Neuronal stem cell (in vitro differentiated cells): ENCODE data around the gene STIL.

ENCODE experiments used
- DNase-seq: peaks from one replicate; pipeline ENCODE4 v3.0.0-alpha.2; 2013; ENCODE audit warnings: low spot score
- H2AFZ ChIP-seq: one replicate; pipeline ENCODE4 v1.6.1; 2013; ENCODE audit warnings: mild to moderate bottlenecking, low read length, inconsistent platforms
- H2AK5ac ChIP-seq: 2 replicates; pipeline ENCODE4 v1.6.1; 2013; ENCODE audit warnings: low read depth, mild to moderate bottlenecking, inconsistent platforms, low read length, moderate library complexity, mixed read lengths
- H2BK120ac ChIP-seq: 2 replicates; pipeline ENCODE4 v1.6.1; 2013; ENCODE audit warnings: low read depth, mild to moderate bottlenecking, inconsistent platforms, low read length, moderate library complexity, mixed read lengths
- H2BK12ac ChIP-seq: one replicate; pipeline ENCODE4 v1.6.1; 2013; ENCODE audit warnings: low read length, inconsistent platforms
- H2BK15ac ChIP-seq: 2 replicates; pipeline ENCODE4 v1.6.1; 2013; ENCODE audit warnings: mild to moderate bottlenecking, low read length, inconsistent platforms, mixed read lengths
- H2BK5ac ChIP-seq: one replicate; pipeline ENCODE4 v1.6.1; 2013; ENCODE audit warnings: inconsistent platforms, mild to moderate bottlenecking, low read length, moderate library complexity
- H3K14ac ChIP-seq: one replicate; pipeline ENCODE4 v1.6.1; 2013; ENCODE audit warnings: low read length, inconsistent platforms
- H3K18ac ChIP-seq: 2 replicates; pipeline ENCODE4 v1.6.1; 2013; ENCODE audit warnings: low read length, inconsistent platforms
- H3K23ac ChIP-seq: 2 replicates; pipeline ENCODE4 v1.6.1; 2013; ENCODE audit warnings: low read depth, mild to moderate bottlenecking, mixed read lengths, low read length, inconsistent platforms; ENCODE audit not compliant: poor library complexity
- H3K27ac ChIP-seq: replicated peaks from 3 replicates; pipeline ENCODE4 v1.5.1; 2013; ENCODE audit warnings: low read length, inconsistent platforms
- H3K27me3 ChIP-seq, 3 experiments: 2 replicates each; pipeline ENCODE4 v1.6.1; 2013; ENCODE audit warnings: low read length in 3 of 3, mild to moderate bottlenecking in 2 of 3, inconsistent platforms in 1 of 3, low read depth in 1 of 3, mixed read lengths in 1 of 3, moderate library complexity in 1 of 3; ENCODE audit not compliant: control insufficient read depth in 3 of 3, insufficient read depth in 3 of 3
- H3K36me3 ChIP-seq, 2 donors: replicated peaks in 1 of 2; 2 replicates each; pipeline ENCODE4 v1.6.1; 2013; ENCODE audit warnings: low read length in 2 of 2; ENCODE audit not compliant: control insufficient read depth in 2 of 2, insufficient read depth in 2 of 2
- H3K4ac ChIP-seq: 2 replicates; pipeline ENCODE4 v1.6.1; 2013; ENCODE audit warnings: inconsistent platforms, mild to moderate bottlenecking, low read length, moderate library complexity
- H3K4me1 ChIP-seq, 2 donors: 1 replicate in 1 of 2; 2 replicates in 1 of 2; pipeline ENCODE4 v1.6.1; 2013; ENCODE audit warnings: low read length in 2 of 2, low read depth in 1 of 2; ENCODE audit not compliant: control insufficient read depth in 2 of 2, insufficient read depth in 1 of 2
- H3K4me2 ChIP-seq: one replicate; pipeline ENCODE4 v1.6.1; 2013; ENCODE audit warnings: mild to moderate bottlenecking, low read length, inconsistent platforms; ENCODE audit not compliant: insufficient read depth, poor library complexity, severe bottlenecking
- H3K4me3 ChIP-seq, 2 donors: 2 replicates each; pipeline ENCODE4 v1.5.1; 2013; ENCODE audit warnings: low read length in 2 of 2, mild to moderate bottlenecking in 2 of 2, inconsistent platforms in 1 of 2, moderate library complexity in 1 of 2
- H3K79me1 ChIP-seq: one replicate; pipeline ENCODE4 v1.6.1; 2013; ENCODE audit warnings: low read depth, mild to moderate bottlenecking, inconsistent platforms, low read length, moderate library complexity
- H3K9ac ChIP-seq: one replicate; pipeline ENCODE4 v1.6.1; 2013; ENCODE audit warnings: mild to moderate bottlenecking, low read depth, low read length, inconsistent platforms; ENCODE audit not compliant: poor library complexity
- H3K9me3 ChIP-seq, 2 donors: replicated peaks in 1 of 2; 2 replicates each; pipeline versions ENCODE3 to v1.6.1; 2013; ENCODE audit warnings: low read length in 2 of 2, mild to moderate bottlenecking in 2 of 2, inconsistent platforms in 1 of 2, low read depth in 1 of 2, mixed read lengths in 1 of 2, moderate library complexity in 1 of 2; ENCODE audit not compliant: control insufficient read depth in 2 of 2, insufficient read depth in 1 of 2
- H4K8ac ChIP-seq: one replicate; pipeline ENCODE4 v1.6.1; 2013; ENCODE audit warnings: low read depth, mild to moderate bottlenecking, inconsistent platforms, low read length, moderate library complexity
- H4K91ac ChIP-seq: one replicate; pipeline ENCODE4 v1.6.1; 2013; ENCODE audit warnings: low read length, low read depth, mild to moderate bottlenecking, inconsistent platforms; ENCODE audit not compliant: poor library complexity
- WGBS, 2 donors: extraction: QIAGEN DNeasy Blood & Tissue Kit; methylation state at CpG; one replicate each; pipeline ENCODE4 v1.1.7; 2013; ENCODE audit warnings: missing lambda C conversion rate in 2 of 2, mixed read lengths in 1 of 2; ENCODE audit not compliant: insufficient read length in 2 of 2, insufficient replicate concordance in 1 of 2; ENCODE audit errors: extremely low coverage in 2 of 2; 5-methylcytosine and 5-hydroxymethylcytosine counted together

STIL gene

GRCh38 chr1:47228644-47229030 is 85.3 kb downstream of the STIL start:
- H3K4me2 ChIP-seq, result no peak overlapping the region
- H3K18ac ChIP-seq, result no peak overlapping the region
- H2AFZ ChIP-seq, result no peak overlapping the region
- no peak overlapping the region for H2BK12ac ChIP-seq
- H4K8ac ChIP-seq, result no peak overlapping the region
- no peak overlapping the region for H3K4ac ChIP-seq
- peaks cover 1 to 2% of the 10 kb centered on the region in 2 donors for H3K9me3 ChIP-seq
- no peak overlapping the region for H2BK120ac ChIP-seq
- WGBS, 2 donors, result no CpG with 5 or more reads among the region's 12 CpGs
- no peaks in the 10 kb centered on the region for H3K36me3 ChIP-seq
- peak overlapping the region; percentile 19 for H3K23ac ChIP-seq
- peaks cover 80 to 100% (median 97%) of the 10 kb centered on the region in 3 experiments for H3K27me3 ChIP-seq
- H3K4me1 ChIP-seq, result peaks cover 2 to 10% of the 10 kb centered on the region in 2 donors
- no peak overlapping the region for H2AK5ac ChIP-seq
- no peak for DNase-seq
- no peak overlapping the region for H4K91ac ChIP-seq
- no peak overlapping the region for H2BK5ac ChIP-seq
- H2BK15ac ChIP-seq, result no peak overlapping the region
- no peak overlapping the region for H3K14ac ChIP-seq
- H3K79me1 ChIP-seq, result no peaks in the 10 kb centered on the region
- H3K4me3 ChIP-seq, result no peak overlapping the region
- no peak overlapping the region for H3K9ac ChIP-seq
- H3K27ac ChIP-seq, result no peak overlapping the region

- Histone ChIP-seq H3K27me3 (peaks cover 82 to 100% (median 97%) of the 10 kb centered on the region in 3 experiments), H3K36me3 (no peaks in the 10 kb centered on the region), H4K8ac (no peak overlapping the region), H2BK12ac (no peak overlapping the region), H3K23ac (no peak overlapping the region), H2AK5ac (no peak overlapping the region), H3K18ac (no peak overlapping the region), H3K9me3 (peaks cover 1 to 2% of the 10 kb centered on the region in 2 donors), H3K79me1 (no peaks in the 10 kb centered on the region), H3K27ac (no peak overlapping the region), H3K9ac (no peak overlapping the region), H2BK5ac (no peak overlapping the region), H2BK15ac (no peak overlapping the region), H3K4ac (no peak overlapping the region), H3K14ac (no peak overlapping the region), H2AFZ (no peak overlapping the region), H3K4me2 (no peak overlapping the region), H3K4me3 (no peak overlapping the region), H2BK120ac (no peak overlapping the region), H3K4me1 (peaks cover 2 to 10% of the 10 kb centered on the region in 2 donors), H4K91ac (no peak overlapping the region)
- no CpG with 5 or more reads among the region's 7 CpGs for WGBS, 2 donors
- DNase-seq, result no peak
Measured at GRCh38 chr1:47227341-47228232, 86.4 kb downstream of the STIL start.

- H4K8ac ChIP-seq, result no peak overlapping the region
- no peak overlapping the region for H3K18ac ChIP-seq
- H3K79me1 ChIP-seq, result no peaks in the 10 kb centered on the region
- H2BK5ac ChIP-seq, result no peak overlapping the region
- H2BK120ac ChIP-seq, result no peak overlapping the region
- no peak overlapping the region for H2AK5ac ChIP-seq
- no peak overlapping the region for H3K9ac ChIP-seq
- peaks cover 1 to 2% of the 10 kb centered on the region in 2 donors for H3K9me3 ChIP-seq
- H3K4me3 ChIP-seq, result no peak overlapping the region
- no peak overlapping the region for H2BK12ac ChIP-seq
- H3K27me3 ChIP-seq, result peaks cover 77 to 99% (median 98%) of the 10 kb centered on the region in 3 experiments
- peaks cover 2 to 10% of the 10 kb centered on the region in 2 donors for H3K4me1 ChIP-seq
- H3K27ac ChIP-seq, result no peak overlapping the region
- no peak overlapping the region for H3K4ac ChIP-seq
- H2AFZ ChIP-seq, result no peak overlapping the region
- no peak overlapping the region for H3K23ac ChIP-seq
- H4K91ac ChIP-seq, result no peak overlapping the region
- no peak overlapping the region for H3K4me2 ChIP-seq
- H3K36me3 ChIP-seq, result no peaks in the 10 kb centered on the region
- H2BK15ac ChIP-seq, result no peak overlapping the region
- H3K14ac ChIP-seq, result no peak overlapping the region
- no CpG with 5 or more reads among the region's 4 CpGs for WGBS, 2 donors
- DNase-seq, result no peak
Measured at GRCh38 chr1:47226839-47227215, 87.1 kb downstream of the STIL start.

- H3K36me3 ChIP-seq, result no peaks in the 10 kb centered on the region
- peaks cover 71 to 98% (median 97%) of the 10 kb centered on the region in 3 experiments for H3K27me3 ChIP-seq
- no peak overlapping the region for H3K27ac ChIP-seq
- H3K4me1 ChIP-seq, result peaks cover 2 to 6% of the 10 kb centered on the region in 2 donors
- H2BK120ac ChIP-seq, result no peak overlapping the region
- peak overlapping the region; percentile 83 for H2AFZ ChIP-seq
- no peak overlapping the region for H2AK5ac ChIP-seq
- no peaks in the 10 kb centered on the region for H3K79me1 ChIP-seq
- no peak overlapping the region for H4K91ac ChIP-seq
- DNase-seq, result no peak
- H3K4me3 ChIP-seq, result no peak overlapping the region
- no peak overlapping the region for H2BK15ac ChIP-seq
- H3K18ac ChIP-seq, result no peak overlapping the region
- H2BK5ac ChIP-seq, result peak overlapping the region; percentile 0
- H3K4me2 ChIP-seq, result no peak overlapping the region
- H2BK12ac ChIP-seq, result no peak overlapping the region
- peak overlapping the region; percentile 45 for H3K9ac ChIP-seq
- peaks cover 1 to 2% of the 10 kb centered on the region in 2 donors for H3K9me3 ChIP-seq
- no peak overlapping the region for H3K23ac ChIP-seq
- H4K8ac ChIP-seq, result no peak overlapping the region
- no peak overlapping the region for H3K14ac ChIP-seq
- H3K4ac ChIP-seq, result no peak overlapping the region
- WGBS, 2 donors, result no CpG with 5 or more reads among the region's 19 CpGs
Measured at GRCh38 chr1:47226121-47226838, 87.7 kb downstream of the STIL start.
